Measurements from ENCODE around the gene ETNK2. TPM values are rescaled to one million over a fixed set of nuclear protein-coding genes. Genes with fewer than 3 reads are reported as not detected.

Gene ETNK2
- total RNA-seq, 6 donors from 2014 or later: 3.2 to 8.9 (median 6.0) TPM; not detected in 1

- H3K9me3 ChIP-seq: no peaks in the 10 kb centered on the region
- WGBS, 2 donors: 68 to 76% methylated on average over 4 of the region's 4 CpGs
- no peak for ATAC-seq (ENCODE audit: low FRiP score in 2 of 2)
- DNase-seq: no peak
- H3K4me3 ChIP-seq: no peak overlapping the region
- H3K27me3 ChIP-seq: no peaks in the 10 kb centered on the region
- TF ChIP-seq POLR2A (IDR thresholded peaks at IDR 0.05) (no peak), POLR2AphosphoS5 (IDR thresholded peaks at IDR 0.05) (no peak), CTCF (IDR thresholded peaks at IDR 0.05) (no peak), EP300 (IDR thresholded peaks at IDR 0.05) (no peak)
- no peaks in the 10 kb centered on the region for H3K4me1 ChIP-seq
- H3K27ac ChIP-seq: no peak overlapping the region
- peaks cover 0 to 3% (median 0%) of the 10 kb centered on the region in 4 donors for H3K36me3 ChIP-seq
These were observed 6.8 kb downstream of the ETNK2 start for GRCh38 chr1:204145033-204145504.

GRCh38 chr1:204143276-204144041 lies 8.4 kb downstream of the ETNK2 start:
- Histone ChIP-seq H3K4me1 (no peaks in the 10 kb centered on the region), H3K4me3 (no peak overlapping the region)
- no peak for DNase-seq

GRCh38 chr1:204142032-204142974 lies 9.5 kb downstream of the ETNK2 start:
- no peak for ATAC-seq (ENCODE audit: low FRiP score in 2 of 2)
- Histone ChIP-seq H3K4me1 (no peaks in the 10 kb centered on the region), H3K4me3 (no peak overlapping the region), H3K36me3 (peaks cover 0 to 7% (median 0%) of the 10 kb centered on the region in 4 donors), H3K27ac (no peak overlapping the region), H3K27me3 (no peaks in the 10 kb centered on the region), H3K9me3 (no peaks in the 10 kb centered on the region)
- DNase-seq: no peak
- WGBS, 2 donors: 81 to 84% methylated on average over 5 of the region's 5 CpGs
- TF ChIP-seq POLR2A (IDR thresholded peaks at IDR 0.05) (no peak), EP300 (IDR thresholded peaks at IDR 0.05) (no peak), POLR2AphosphoS5 (IDR thresholded peaks at IDR 0.05) (no peak), CTCF (IDR thresholded peaks at IDR 0.05) (no peak)

More at GRCh38 chr1:204143276-204144041, 8.4 kb downstream of the ETNK2 start:
- Histone ChIP-seq H3K9me3 (no peaks in the 10 kb centered on the region), H3K36me3 (peaks cover 0 to 7% (median 0%) of the 10 kb centered on the region in 4 donors), H3K27ac (no peak overlapping the region), H3K27me3 (no peaks in the 10 kb centered on the region)
- no peak for TF ChIP-seq CTCF (IDR thresholded peaks at IDR 0.05)
- no peak for TF ChIP-seq EP300 (IDR thresholded peaks at IDR 0.05)
- no peak for TF ChIP-seq POLR2A (IDR thresholded peaks at IDR 0.05)
- TF ChIP-seq POLR2AphosphoS5 (IDR thresholded peaks at IDR 0.05): no peak
- no peak for ATAC-seq (ENCODE audit: low FRiP score in 2 of 2)
- 81 to 83% methylated on average over 13 to 14 of the region's 14 CpGs for WGBS, 2 donors

- WGBS, 2 donors: 92 to 100% methylated on average over 3 of the region's 3 CpGs
- Histone ChIP-seq H3K27ac (no peak overlapping the region), H3K9me3 (no peaks in the 10 kb centered on the region), H3K27me3 (no peaks in the 10 kb centered on the region), H3K4me1 (no peaks in the 10 kb centered on the region), H3K36me3 (peaks cover 0 to 7% (median 0%) of the 10 kb centered on the region in 4 donors), H3K4me3 (no peak overlapping the region)
- DNase-seq (no peak), ATAC-seq (ENCODE audit: low FRiP score in 2 of 2) (no peak)
- no peak for TF ChIP-seq POLR2AphosphoS5 (IDR thresholded peaks at IDR 0.05)
- TF ChIP-seq POLR2A (IDR thresholded peaks at IDR 0.05): no peak
- no peak for TF ChIP-seq EP300 (IDR thresholded peaks at IDR 0.05)
- TF ChIP-seq CTCF (IDR thresholded peaks at IDR 0.05): no peak
These were observed 10.7 kb downstream of the ETNK2 start for GRCh38 chr1:204141131-204141530.

Data from upper lobe of left lung (tissue), 6 donors.